ENCODE data around the gene CLASP1. TPM values are rescaled to one million over a fixed set of nuclear protein-coding genes. Genes with fewer than 3 reads are reported as not detected.
A peak's percentile ranks its signal among the peaks of the same experiment; 100 is the strongest.

CLASP1 gene
- total RNA-seq, 1 experiment from 2014 or later, result 45.9 TPM

DNA sequence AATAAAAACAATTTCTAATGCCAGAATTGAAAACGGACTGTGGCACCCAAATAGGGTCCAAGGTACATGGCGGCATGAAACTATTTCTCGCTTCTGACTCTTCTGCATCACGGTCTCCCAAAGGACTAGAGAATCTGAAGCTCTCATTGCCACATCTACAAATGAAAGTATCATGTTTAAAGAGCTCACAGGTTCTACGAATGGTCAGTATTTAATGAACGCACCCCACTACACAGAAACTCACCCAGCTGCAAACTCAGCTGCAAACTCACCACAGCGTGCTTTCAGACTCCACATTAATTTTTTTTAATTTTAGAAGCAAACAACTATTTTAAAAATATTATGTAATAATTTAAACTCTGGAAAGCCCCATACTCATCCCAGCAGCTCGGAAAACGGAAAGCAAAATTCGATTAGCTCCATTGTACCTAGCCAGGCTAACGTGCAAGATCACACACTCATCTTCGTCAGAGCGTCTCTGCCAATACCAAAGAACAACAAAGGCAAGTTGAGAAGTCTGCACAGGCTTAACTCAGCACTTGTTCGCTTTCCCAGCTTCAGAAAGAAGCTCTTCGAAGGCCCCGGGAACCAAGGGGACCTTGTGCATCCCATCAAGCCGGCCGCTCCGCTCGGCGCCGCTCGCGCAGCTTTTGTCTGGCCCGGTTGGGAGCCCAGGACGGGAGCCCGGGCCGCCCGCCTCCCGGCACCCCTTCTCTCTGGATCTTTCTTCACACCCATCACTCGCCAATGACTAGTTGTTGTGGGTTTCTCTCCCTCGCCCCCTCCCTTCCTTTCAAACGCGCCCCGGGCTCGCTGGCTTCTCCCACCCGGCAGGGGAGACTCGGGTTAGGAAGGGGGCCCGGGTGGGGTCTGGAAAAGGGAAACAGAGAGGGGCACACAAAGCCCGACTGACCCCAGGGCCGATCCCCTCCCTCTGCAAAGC is 785 bp downstream of the CLASP1 start:
- no peaks in the 10 kb centered on the region for H3K27me3 Mint-ChIP-seq (ENCODE audit: low read depth)
- DNase-seq, result peak; percentile 31
- TF ChIP-seq, protein P1, sequence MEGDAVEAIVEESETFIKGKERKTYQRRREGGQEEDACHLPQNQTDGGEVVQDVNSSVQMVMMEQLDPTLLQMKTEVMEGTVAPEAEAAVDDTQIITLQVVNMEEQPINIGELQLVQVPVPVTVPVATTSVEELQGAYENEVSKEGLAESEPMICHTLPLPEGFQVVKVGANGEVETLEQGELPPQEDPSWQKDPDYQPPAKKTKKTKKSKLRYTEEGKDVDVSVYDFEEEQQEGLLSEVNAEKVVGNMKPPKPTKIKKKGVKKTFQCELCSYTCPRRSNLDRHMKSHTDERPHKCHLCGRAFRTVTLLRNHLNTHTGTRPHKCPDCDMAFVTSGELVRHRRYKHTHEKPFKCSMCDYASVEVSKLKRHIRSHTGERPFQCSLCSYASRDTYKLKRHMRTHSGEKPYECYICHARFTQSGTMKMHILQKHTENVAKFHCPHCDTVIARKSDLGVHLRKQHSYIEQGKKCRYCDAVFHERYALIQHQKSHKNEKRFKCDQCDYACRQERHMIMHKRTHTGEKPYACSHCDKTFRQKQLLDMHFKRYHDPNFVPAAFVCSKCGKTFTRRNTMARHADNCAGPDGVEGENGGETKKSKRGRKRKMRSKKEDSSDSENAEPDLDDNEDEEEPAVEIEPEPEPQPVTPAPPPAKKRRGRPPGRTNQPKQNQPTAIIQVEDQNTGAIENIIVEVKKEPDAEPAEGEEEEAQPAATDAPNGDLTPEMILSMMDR (conservative IDR thresholded peaks at IDR 0.05), result no peak

More for the DNA sequence above, 785 bp downstream of the CLASP1 start:
- no peak overlapping the region for H4K5ac ChIP-seq (ENCODE audit: insufficient read length, low read depth, low read length)
- H3K9me3 ChIP-seq (ENCODE audit: control insufficient read depth, low read depth, low read length), result no peaks in the 10 kb centered on the region
- no peak overlapping the region for H3K4ac ChIP-seq (ENCODE audit: low read depth, low read length)
- H3K9ac ChIP-seq (ENCODE audit: extremely low read depth, insufficient read length, low read length), result peak overlapping the region; percentile 97
- H2BK120ac ChIP-seq (ENCODE audit: low read depth, low read length, poor library complexity, severe bottlenecking), result peak overlapping the region; percentile 0
- H3T11ph ChIP-seq (ENCODE audit: low read length), result no peak overlapping the region
- H4K91ac ChIP-seq (ENCODE audit: insufficient read length, low read depth, low read length), result no peak overlapping the region
- Mint-ChIP-seq H3K4me1 (peaks cover 20 to 23% of the 10 kb centered on the region in 2 experiments), H3K36me3 (ENCODE audit: insufficient read depth in 1 of 3, low read depth in 3 of 3) (peaks cover 0 to 8% (median 0%) of the 10 kb centered on the region in 3 experiments; a peak in 3 of 7 replicates), H3K27ac (peak overlapping the region; percentile 89 to 94 (median 94); a peak in 6 of 7 replicates), H3K9me3 (no peaks in the 10 kb centered on the region), H3K4me3 (peak overlapping the region; percentile 96 to 98)
- peak overlapping the region; percentile 78 for H3K18ac ChIP-seq (ENCODE audit: insufficient read length, low read depth, low read length)
- no peak overlapping the region for H2BK5ac ChIP-seq (ENCODE audit: insufficient read length, low read length)
- no peak overlapping the region for H2AK5ac ChIP-seq (ENCODE audit: insufficient read length, low read length)
- peak overlapping the region; percentile 49 for H3K27ac ChIP-seq (ENCODE audit: insufficient read length, low read depth, low read length)
- H3K56ac ChIP-seq (ENCODE audit: insufficient read length, low read depth, low read length), result no peak overlapping the region
- H3K4me2 ChIP-seq (ENCODE audit: insufficient read depth, insufficient read length, low read length), result peak overlapping the region; percentile 92
- H3K79me1 ChIP-seq (ENCODE audit: insufficient read depth, low read depth, low read length, poor library complexity, severe bottlenecking), result peaks cover 5% of the 10 kb centered on the region
- H2AFZ ChIP-seq (ENCODE audit: low read length), result peak overlapping the region; percentile 97
- no peaks in the 10 kb centered on the region for H3K27me3 ChIP-seq (ENCODE audit: insufficient read depth, low read length)
- peak overlapping the region; percentile 76; the same call in 1 of the 2 replicates for H3K14ac ChIP-seq (ENCODE audit: insufficient read depth, low read length)
- peaks cover 12% of the 10 kb centered on the region for H3K23me2 ChIP-seq (ENCODE audit: insufficient read length, low read depth, low read length, poor library complexity, severe bottlenecking)
- WGBS (ENCODE audit: extremely low coverage, insufficient read length, low lambda C conversion rate), result no CpG with 5 or more reads among the region's 41 CpGs
- no peaks in the 10 kb centered on the region for H4K20me1 ChIP-seq (ENCODE audit: control insufficient read depth, insufficient read depth, insufficient read length)
- H2BK20ac ChIP-seq (ENCODE audit: low read depth, low read length, poor library complexity, severe bottlenecking), result no peak overlapping the region
- peaks cover 15% of the 10 kb centered on the region; the same call in 1 of the 2 replicates for H3K79me2 ChIP-seq (ENCODE audit: insufficient read depth, low read length)
- H2BK12ac ChIP-seq (ENCODE audit: insufficient read length, low read depth, low read length), result no peak overlapping the region
- no peak overlapping the region for H3K23ac ChIP-seq (ENCODE audit: insufficient read length, low read depth, low read length)
- H3K4me1 ChIP-seq (ENCODE audit: insufficient read depth, low read length), result no peaks in the 10 kb centered on the region
- no peak overlapping the region for H2BK15ac ChIP-seq (ENCODE audit: low read depth, low read length)
- no peak overlapping the region for H4K8ac ChIP-seq (replicated peaks; ENCODE audit: insufficient read length, low read depth, low read length)

All from H9 (cell line).